IPS-NIHi7 (cell line): Measurements from ENCODE around the gene EMB.
"Not testable (repeated sequence)": the region's sequence is repeated elsewhere in the genome, so short reads cannot be mapped to it uniquely, and the experiment has no call there.

Experiments used
- DNase-seq: peaks from one replicate; pipeline ENCODE4 v3.0.0; 2012; ENCODE audit warnings: mixed read lengths; ENCODE audit errors: extremely low spot score

Gene EMB, protein sequence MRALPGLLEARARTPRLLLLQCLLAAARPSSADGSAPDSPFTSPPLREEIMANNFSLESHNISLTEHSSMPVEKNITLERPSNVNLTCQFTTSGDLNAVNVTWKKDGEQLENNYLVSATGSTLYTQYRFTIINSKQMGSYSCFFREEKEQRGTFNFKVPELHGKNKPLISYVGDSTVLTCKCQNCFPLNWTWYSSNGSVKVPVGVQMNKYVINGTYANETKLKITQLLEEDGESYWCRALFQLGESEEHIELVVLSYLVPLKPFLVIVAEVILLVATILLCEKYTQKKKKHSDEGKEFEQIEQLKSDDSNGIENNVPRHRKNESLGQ

GRCh38 chr5:50440651-50441492, at the start of gene EMB:
Gene EMB, minus strand, starts transcription at chr5:50441288. Its CDS starts 137 bp downstream, at chr5:50441151.
- DNase-seq: peak; percentile 77

DNA sequence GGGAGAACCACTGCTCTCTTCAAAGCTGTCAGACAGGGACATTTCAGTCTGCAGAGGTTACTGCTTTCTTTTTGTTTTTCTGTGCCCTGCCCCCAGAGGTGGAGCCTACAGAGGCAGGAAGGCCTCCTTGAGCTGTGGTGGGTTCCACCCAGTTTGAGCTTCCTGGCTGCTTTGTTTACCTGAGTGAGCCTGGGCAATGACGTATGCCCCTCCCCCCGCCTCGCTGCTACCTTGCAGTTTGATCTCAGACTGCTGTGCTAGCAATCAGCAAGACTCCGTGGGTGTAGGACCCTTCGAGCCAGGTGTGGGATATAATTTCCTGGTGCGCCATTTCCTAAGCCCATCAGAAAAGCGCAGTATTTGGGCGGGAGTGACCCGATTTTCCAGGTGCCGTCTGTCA, 48.4 kb upstream of the EMB start:
- not testable (repeated sequence) for DNase-seq

DNA sequence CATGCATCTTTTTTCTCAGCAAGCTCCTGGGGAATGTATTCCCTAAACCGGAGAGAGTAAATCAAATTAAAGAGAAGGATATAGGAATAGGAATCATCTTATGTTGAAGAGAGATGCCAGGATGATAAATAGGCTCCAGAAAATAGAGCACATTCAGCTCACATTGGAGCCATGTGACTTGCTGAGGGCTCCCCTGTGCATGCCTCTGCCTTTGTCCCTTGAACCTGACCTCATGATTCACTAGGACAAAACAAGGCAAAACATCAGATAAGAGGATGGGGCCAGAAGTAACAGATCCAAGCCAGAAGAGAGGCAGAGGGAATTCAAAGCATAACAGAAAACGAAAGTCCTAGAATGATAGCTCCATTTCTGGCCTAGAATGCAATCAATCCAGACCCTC, 37.7 kb upstream of the EMB start:
- not testable (repeated sequence) for DNase-seq

DNA sequence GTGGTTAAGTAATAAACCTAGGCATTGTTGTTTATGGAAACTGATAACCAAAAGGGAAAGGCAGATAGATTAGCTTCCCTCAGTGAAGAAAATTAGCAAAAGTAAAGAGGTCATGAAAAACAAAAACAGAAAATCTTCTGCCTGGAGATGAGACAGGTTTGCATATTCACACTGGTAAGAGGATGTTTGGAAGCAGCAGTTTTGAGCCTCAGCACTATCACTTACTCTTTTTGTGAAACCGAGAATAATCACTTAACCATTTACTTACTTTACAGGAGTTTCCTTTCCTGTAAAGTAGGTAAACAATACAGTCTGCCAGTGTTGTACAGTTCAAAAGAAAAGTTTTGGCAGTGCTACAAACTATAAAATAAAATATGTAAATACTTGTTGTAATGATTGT, 35.5 kb upstream of the EMB start:
- DNase-seq: no peak

DNA sequence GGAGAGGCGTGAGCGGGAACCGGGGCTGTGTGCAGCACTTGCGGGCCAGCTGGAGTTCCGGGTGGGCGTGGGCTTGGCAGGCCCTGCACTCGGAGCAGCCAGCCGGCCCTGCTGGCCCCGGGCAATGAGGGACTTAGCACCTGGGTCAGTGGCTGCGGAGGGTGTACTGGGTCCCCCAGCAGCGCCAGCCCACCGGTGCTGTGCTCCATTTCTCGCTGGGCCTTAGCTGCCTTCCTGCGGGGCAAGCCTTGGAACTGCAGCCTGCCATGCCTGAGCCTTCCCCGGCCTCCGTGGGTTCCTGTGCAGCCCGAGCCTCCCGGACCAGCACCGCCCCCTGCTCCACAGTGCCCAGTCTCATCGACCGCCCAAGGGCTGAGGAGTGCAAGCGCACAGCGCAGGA, 23.9 kb upstream of the EMB start:
- DNase-seq: not testable (repeated sequence)

- no peak for DNase-seq
Measured at GRCh38 chr5:50463726-50464125, 22.6 kb upstream of the EMB start.

GRCh38 chr5:50463047-50463446, 22.0 kb upstream of the EMB start:
- no peak for DNase-seq

DNA sequence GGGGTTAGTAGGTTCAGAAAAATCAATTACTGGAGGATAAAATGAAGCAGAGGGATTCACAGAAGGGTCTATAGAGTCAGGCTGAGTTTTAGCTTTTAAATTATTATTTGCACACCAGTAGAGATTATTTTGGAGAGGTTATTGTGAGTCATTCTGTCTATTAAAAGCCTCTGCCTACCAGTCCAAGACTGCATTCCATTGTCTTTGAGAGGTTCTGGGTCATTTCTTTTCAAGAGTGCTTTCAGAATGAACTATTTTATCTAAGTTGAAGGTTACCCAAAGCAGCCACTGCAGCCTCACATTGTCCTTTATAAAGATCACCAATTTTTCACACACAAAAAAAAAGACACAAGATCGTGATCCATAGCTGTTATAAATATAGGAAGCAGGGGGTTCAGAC, 21.5 kb upstream of the EMB start:
- DNase-seq: not testable (repeated sequence)

DNA sequence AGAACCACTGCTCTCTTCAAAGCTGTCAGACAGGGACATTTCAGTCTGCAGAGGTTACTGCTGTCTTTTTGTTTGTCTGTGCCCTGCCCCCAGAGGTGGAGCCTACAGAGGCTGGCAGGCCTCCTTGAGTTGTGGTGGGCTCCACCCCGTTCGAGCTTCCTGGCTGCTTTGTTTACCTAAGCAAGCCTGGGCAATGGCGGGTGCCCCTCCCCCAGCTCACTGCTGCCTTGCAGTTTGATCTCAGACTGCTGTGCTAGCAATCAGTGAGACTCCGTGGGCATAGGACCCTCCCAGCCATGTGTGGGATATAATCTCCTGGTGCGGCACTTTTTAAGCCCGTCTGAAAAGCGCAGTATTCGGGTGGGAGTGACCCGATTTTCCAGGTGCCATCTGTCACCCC, 17.3 kb upstream of the EMB start:
- DNase-seq: not testable (repeated sequence)

DNA sequence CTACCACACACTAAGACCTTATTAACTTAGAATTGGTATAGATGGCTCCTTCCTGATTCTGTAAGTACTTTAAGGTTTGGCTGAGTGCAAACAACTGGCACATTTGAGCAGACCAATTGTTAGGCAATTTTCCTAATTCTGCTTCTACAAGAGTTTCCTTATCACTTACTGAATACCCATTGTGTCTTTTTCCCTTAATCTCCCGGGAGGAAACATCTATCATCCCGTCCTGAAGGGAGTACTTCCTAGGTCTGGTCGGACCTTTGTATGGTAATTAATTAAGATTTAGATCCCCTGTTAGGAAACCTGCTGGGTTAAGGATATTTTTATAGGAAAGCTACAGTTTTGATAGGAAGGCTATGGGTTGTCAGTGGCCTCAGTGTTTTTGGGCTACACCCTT, 8.2 kb upstream of the EMB start:
- DNase-seq: not testable (repeated sequence)

DNA sequence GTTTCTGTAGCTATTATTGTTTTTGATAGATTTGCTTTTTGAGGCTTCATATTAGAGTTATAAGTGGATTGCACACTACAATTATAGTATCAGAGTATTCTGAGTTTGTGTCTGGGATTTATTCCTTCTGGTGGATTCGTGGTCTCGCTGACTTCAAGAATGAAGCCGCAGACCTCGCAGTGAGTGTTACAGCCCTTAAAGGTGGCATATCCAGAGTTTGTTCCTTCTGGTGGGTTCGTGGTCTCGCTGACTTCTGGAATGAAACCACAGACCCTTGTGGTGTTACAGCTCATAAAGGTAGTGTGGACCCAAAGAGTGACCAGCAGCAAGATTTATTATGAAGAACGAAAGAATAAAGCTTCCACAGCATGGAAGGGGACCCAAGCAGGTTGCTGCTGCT, 6.9 kb upstream of the EMB start:
- no peak for DNase-seq

DNA sequence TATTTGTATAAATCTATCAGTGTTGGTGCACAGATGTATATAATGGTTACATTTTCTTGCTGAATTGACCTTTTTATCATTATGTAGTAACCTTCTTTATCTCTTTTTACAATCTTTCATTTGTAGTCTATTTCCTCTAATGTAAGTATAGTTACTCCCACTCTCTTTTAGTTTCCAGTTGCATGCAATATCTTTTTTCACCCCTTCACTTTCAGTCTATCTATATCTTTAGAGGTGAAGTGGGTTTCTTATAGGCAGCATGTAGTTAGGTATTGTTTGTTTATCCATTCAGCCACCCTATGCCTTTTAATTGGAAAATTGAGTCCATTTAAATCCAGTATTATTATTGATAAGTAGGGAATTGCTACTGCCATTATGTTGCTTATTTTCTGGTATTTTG, 6.1 kb upstream of the EMB start:
- DNase-seq: no peak

GRCh38 chr5:50445296-50445949, 4.3 kb upstream of the EMB start:
- DNase-seq: no peak

- DNase-seq: not testable (repeated sequence)
Measured at GRCh38 chr5:50442559-50443539, 1.8 kb upstream of the EMB start.

- DNase-seq: no peak
Measured at GRCh38 chr5:50441493-50441955, 436 bp upstream of the EMB start.

DNA sequence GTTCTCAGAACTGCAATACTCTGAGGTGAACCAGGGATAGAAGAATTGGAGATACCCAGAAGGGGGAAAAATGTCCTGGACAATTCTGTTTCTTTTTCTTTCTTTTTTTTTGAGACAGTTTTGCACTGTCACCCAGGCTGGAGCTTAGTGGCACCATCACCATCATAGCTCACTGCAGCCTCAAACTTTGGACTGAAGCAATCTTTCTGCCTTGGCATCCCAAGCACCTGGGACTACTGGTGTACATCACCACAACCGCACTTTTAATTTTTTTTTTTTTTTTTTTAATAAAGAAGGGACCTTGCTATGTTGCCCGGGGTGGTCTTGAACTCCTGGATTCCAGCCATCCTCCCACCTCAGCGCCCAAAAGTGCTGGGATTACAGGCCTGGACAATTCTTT, 1.9 kb downstream of the EMB start:
- no peak for DNase-seq

GRCh38 chr5:50438060-50438459, 3.0 kb downstream of the EMB start:
- DNase-seq: not testable (repeated sequence)

DNA sequence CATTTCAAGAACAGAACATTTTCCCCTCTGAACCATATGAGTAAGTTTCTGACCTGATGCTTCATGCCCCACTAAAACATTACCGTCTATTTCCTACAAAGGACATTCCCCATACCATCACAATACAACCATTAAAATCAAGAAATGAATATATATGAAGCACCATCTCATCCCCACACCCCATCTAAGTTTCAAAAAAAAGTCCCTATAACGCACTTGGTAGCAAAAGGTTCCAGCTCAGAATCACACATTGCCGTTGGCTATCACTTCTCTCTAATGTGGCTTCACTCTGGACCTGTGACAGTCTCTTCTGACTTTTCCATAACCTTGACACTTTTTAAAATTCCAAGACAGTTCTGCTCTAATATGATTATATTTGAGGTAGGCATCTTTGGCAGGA, 5.9 kb downstream of the EMB start:
- no peak for DNase-seq

GRCh38 chr5:50431133-50431904, 9.8 kb downstream of the EMB start:
- DNase-seq: not testable (repeated sequence)

- DNase-seq: not testable (repeated sequence)
Measured at GRCh38 chr5:50423100-50423799, 17.8 kb downstream of the EMB start.
